Astrocyte (in vitro differentiated cells and primary cell): ENCODE data around the gene TNFSF15. TPM values are rescaled to one million over a fixed set of nuclear protein-coding genes. Genes with fewer than 3 reads are reported as not detected.
A peak's percentile ranks its signal among the peaks of the same experiment; 100 is the strongest.

Source experiments
- DNase-seq: peaks from one replicate; pipeline ENCODE4 v3.0.0-alpha.2; 2010; ENCODE audit warnings: low read depth
- FAIRE-seq: peaks from 2 replicates; lab custom pipeline; 2011; peaks lifted over from hg19 to GRCh38; lab: Jason Lieb, UNC
- H2AFZ ChIP-seq: 2 replicates; pipeline ENCODE4 v1.6.0; 2012; ENCODE audit warnings: low read depth, low read length, inconsistent platforms
- H3K27ac ChIP-seq: 2 replicates; pipeline ENCODE4 v1.5.1; 2011; ENCODE audit warnings: low read depth, low read length, inconsistent platforms
- H3K27me3 ChIP-seq: 2 replicates; pipeline ENCODE4 v1.6.0; 2011; ENCODE audit warnings: low read length, inconsistent platforms; ENCODE audit not compliant: insufficient read depth
- H3K36me3 ChIP-seq: 2 replicates; pipeline ENCODE4 v1.5.1; 2011; ENCODE audit warnings: low read length, inconsistent platforms; ENCODE audit not compliant: insufficient read depth
- H3K4me1 ChIP-seq: 2 replicates; pipeline ENCODE4 v1.5.1; 2011; ENCODE audit warnings: low read length, inconsistent platforms; ENCODE audit not compliant: insufficient read depth
- H3K4me2 ChIP-seq: 2 replicates; pipeline ENCODE4 v1.6.0; 2012; ENCODE audit warnings: low read length, inconsistent platforms
- H3K4me3 ChIP-seq: 2 replicates; pipeline ENCODE4 v1.5.1; 2011; ENCODE audit warnings: low read depth, mild to moderate bottlenecking, low read length, inconsistent platforms; ENCODE audit not compliant: insufficient read depth
- H3K79me2 ChIP-seq: 2 replicates; pipeline ENCODE4 v1.6.0; 2012; ENCODE audit warnings: mild to moderate bottlenecking, low read length, inconsistent platforms; ENCODE audit not compliant: insufficient read depth
- H3K9ac ChIP-seq: 2 replicates; pipeline ENCODE4 v1.6.0; 2012; ENCODE audit warnings: mild to moderate bottlenecking, low read length, inconsistent platforms
- H3K9me3 ChIP-seq: 2 replicates; pipeline ENCODE4 v1.5.1; 2012; ENCODE audit warnings: low read depth, mild to moderate bottlenecking, low read length, inconsistent platforms; ENCODE audit not compliant: insufficient read depth
- H4K20me1 ChIP-seq: 2 replicates; pipeline ENCODE4 v1.6.0; 2012; ENCODE audit warnings: low read length, inconsistent platforms; ENCODE audit not compliant: insufficient read depth
- H3K27ac Mint-ChIP-seq: one replicate; pipeline ENCODE4 v1.8.0; 2021; ENCODE audit warnings: mild to moderate bottlenecking, mixed read lengths; ENCODE audit not compliant: unreplicated experiment
- H3K27me3 Mint-ChIP-seq: one replicate; pipeline ENCODE4 v1.8.0; 2021; ENCODE audit warnings: low read depth, mixed read lengths; ENCODE audit not compliant: unreplicated experiment
- H3K36me3 Mint-ChIP-seq: one replicate; pipeline ENCODE4 v1.8.0; 2021; ENCODE audit warnings: low read depth, mixed read lengths; ENCODE audit not compliant: unreplicated experiment
- H3K4me1 Mint-ChIP-seq: one replicate; pipeline ENCODE4 v1.8.0; 2021; ENCODE audit warnings: low read depth, mixed read lengths; ENCODE audit not compliant: unreplicated experiment
- H3K4me3 Mint-ChIP-seq: one replicate; pipeline ENCODE4 v1.8.0; 2021; ENCODE audit warnings: mild to moderate bottlenecking, moderate library complexity, mixed read lengths; ENCODE audit not compliant: unreplicated experiment
- H3K9me3 Mint-ChIP-seq: one replicate; pipeline ENCODE4 v1.8.0; 2021; ENCODE audit warnings: mild to moderate bottlenecking, mixed read lengths; ENCODE audit not compliant: unreplicated experiment
- CTCF ChIP-seq: IDR thresholded peaks from 2 replicates; pipeline ENCODE4 v1.5.1; 2011; ENCODE audit warnings: low read depth, mild to moderate bottlenecking, inconsistent platforms, low read length, moderate library complexity; ENCODE audit not compliant: insufficient read depth
- EZH2 ChIP-seq: IDR thresholded peaks from 2 replicates; pipeline ENCODE4 v1.6.1; 2012; ENCODE audit warnings: mild to moderate bottlenecking, low read length, inconsistent platforms; ENCODE audit not compliant: insufficient read depth
- total RNA-seq: library from RNA; stranded (reverse); gene quantifications from 2 replicates; pipeline ENCODE4 v1.2.1, GENCODE V29; 2021

TNFSF15 gene
- total RNA-seq, 1 donor from 2014 or later: 10.3 TPM

- DNase-seq: no peak
- Histone ChIP-seq H3K27ac (no peak overlapping the region), H3K9me3 (no peaks in the 10 kb centered on the region), H3K79me2 (no peaks in the 10 kb centered on the region), H3K4me2 (no peak overlapping the region), H3K27me3 (no peaks in the 10 kb centered on the region), H3K36me3 (no peaks in the 10 kb centered on the region), H3K9ac (no peak overlapping the region), H2AFZ (no peak overlapping the region), H4K20me1 (no peaks in the 10 kb centered on the region), H3K4me3 (no peak overlapping the region), H3K4me1 (no peaks in the 10 kb centered on the region)
- Mint-ChIP-seq H3K27me3 (no peaks in the 10 kb centered on the region), H3K36me3 (no peaks in the 10 kb centered on the region), H3K4me1 (peaks cover 10% of the 10 kb centered on the region), H3K9me3 (no peaks in the 10 kb centered on the region), H3K4me3 (no peak overlapping the region), H3K27ac (no peak overlapping the region)
- FAIRE-seq: no peak
- TF ChIP-seq EZH2 (no peak), CTCF (no peak)
These were observed 45.5 kb upstream of the TNFSF15 start for GRCh38 chr9:114851306-114851705.

GRCh38 chr9:114850871-114851270 is 45.0 kb upstream of the TNFSF15 start:
- H3K9ac ChIP-seq: no peak overlapping the region
- H3K4me2 ChIP-seq: no peak overlapping the region
- no peaks in the 10 kb centered on the region for H3K36me3 ChIP-seq
- H3K27ac ChIP-seq: no peak overlapping the region
- FAIRE-seq (no peak), DNase-seq (peak; percentile 29)
- H3K27me3 Mint-ChIP-seq: no peaks in the 10 kb centered on the region
- H3K4me1 Mint-ChIP-seq: peaks cover 8% of the 10 kb centered on the region
- H3K79me2 ChIP-seq: no peaks in the 10 kb centered on the region
- no peak for TF ChIP-seq CTCF
- TF ChIP-seq EZH2: no peak
- H3K4me1 ChIP-seq: no peaks in the 10 kb centered on the region
- H3K27ac Mint-ChIP-seq: no peak overlapping the region
- no peak overlapping the region for H3K4me3 ChIP-seq
- no peaks in the 10 kb centered on the region for H3K9me3 ChIP-seq
- no peaks in the 10 kb centered on the region for H3K9me3 Mint-ChIP-seq
- H4K20me1 ChIP-seq: no peaks in the 10 kb centered on the region
- no peak overlapping the region for H3K4me3 Mint-ChIP-seq
- no peaks in the 10 kb centered on the region for H3K36me3 Mint-ChIP-seq
- H3K27me3 ChIP-seq: no peaks in the 10 kb centered on the region
- H2AFZ ChIP-seq: no peak overlapping the region

GRCh38 chr9:114849450-114849849 is 43.6 kb upstream of the TNFSF15 start:
- no peaks in the 10 kb centered on the region for H3K79me2 ChIP-seq
- no peak overlapping the region for H3K4me2 ChIP-seq
- no peak overlapping the region for H3K4me3 ChIP-seq
- no peaks in the 10 kb centered on the region for H3K4me1 ChIP-seq
- peak; percentile 65 for DNase-seq
- no peaks in the 10 kb centered on the region for H4K20me1 ChIP-seq
- Mint-ChIP-seq H3K4me1 (peaks cover 8% of the 10 kb centered on the region), H3K4me3 (no peak overlapping the region), H3K9me3 (no peaks in the 10 kb centered on the region), H3K27ac (no peak overlapping the region), H3K36me3 (no peaks in the 10 kb centered on the region), H3K27me3 (no peaks in the 10 kb centered on the region)
- no peaks in the 10 kb centered on the region for H3K9me3 ChIP-seq
- no peaks in the 10 kb centered on the region for H3K27me3 ChIP-seq
- H3K36me3 ChIP-seq: no peaks in the 10 kb centered on the region
- no peak overlapping the region for H3K9ac ChIP-seq
- TF ChIP-seq CTCF (no peak), EZH2 (no peak)
- no peak overlapping the region for H3K27ac ChIP-seq
- peak; percentile 63 for FAIRE-seq
- no peak overlapping the region for H2AFZ ChIP-seq
